GM12878 (cell line): ENCODE data around the gene FERMT3. TPM values are rescaled to one million over a fixed set of nuclear protein-coding genes. Genes with fewer than 3 reads are reported as not detected.

ENCODE experiments used
- CEBPZ ChIP-seq: fragments of 150-350 bp; IDR thresholded peaks from 2 replicates; pipeline ENCODE4 v1.6.1; 2016; ENCODE audit warnings: low read depth, low read length
- CHD4 ChIP-seq: fragments of 200-600 bp; sonication (generic); IDR thresholded peaks from 2 replicates; pipeline ENCODE4 v1.6.1; 2016; ENCODE audit warnings: mild to moderate bottlenecking
- CREB1 ChIP-seq: IDR thresholded peaks from 2 replicates; pipeline ENCODE4 v1.6.1; 2012; ENCODE audit warnings: low read depth, mild to moderate bottlenecking, inconsistent platforms
- CREM ChIP-seq: IDR thresholded peaks from 2 replicates; pipeline ENCODE4 v1.6.1; 2014; ENCODE audit warnings: antibody characterized with exemption, low read depth
- EGR1 ChIP-seq, 2 experiments: IDR thresholded peaks; 1 replicate in 1 of 2; 2 replicates in 1 of 2; pipeline ENCODE4 v1.6.1; 2011 to 2012; ENCODE audit warnings: low read depth in 2 of 2, low read length in 2 of 2, borderline replicate concordance in 1 of 2, mild to moderate bottlenecking in 1 of 2, moderate library complexity in 1 of 2
- IKZF1 ChIP-seq: fragments of 450-650 bp; conservative IDR thresholded peaks from 2 replicates; pipeline ENCODE4 v1.6.1; 2017; ENCODE audit warnings: antibody characterized with exemption, mild to moderate bottlenecking
- KDM1A ChIP-seq: fragments of 200-600 bp; sonication (generic); IDR thresholded peaks from 2 replicates; pipeline ENCODE4 v1.6.1; 2016; ENCODE audit warnings: borderline replicate concordance
- MEF2B ChIP-seq: fragments of 450-650 bp; IDR thresholded peaks from 2 replicates; pipeline ENCODE4 v1.6.1; 2018; ENCODE audit warnings: mild to moderate bottlenecking, moderate library complexity; ENCODE audit not compliant: partially characterized antibody, poor library complexity, severe bottlenecking
- MYC ChIP-seq: IDR thresholded peaks from 2 replicates; pipeline ENCODE4 v1.6.1; 2011; ENCODE audit warnings: mild to moderate bottlenecking, low read length, moderate library complexity, inconsistent platforms; ENCODE audit not compliant: insufficient read depth, insufficient replicate concordance, insufficient read length, severe bottlenecking
- PRDM15 ChIP-seq: fragments of 450-650 bp; formaldehyde crosslinking; IDR thresholded peaks from 2 replicates; pipeline ENCODE4 v1.4.0; 2020; ENCODE audit warnings: mild to moderate bottlenecking, moderate library complexity
- RBBP5 ChIP-seq: fragments of 200-600 bp; sonication (generic); conservative IDR thresholded peaks from 2 replicates; pipeline ENCODE4 v1.6.1; 2016
- TAF1 ChIP-seq: IDR thresholded peaks from 2 replicates; pipeline ENCODE4 v1.6.1; 2011; ENCODE audit warnings: mild to moderate bottlenecking, low read depth, low read length, borderline replicate concordance
- USF2 ChIP-seq: IDR thresholded peaks from 2 replicates; pipeline ENCODE4 v1.6.1; 2011; ENCODE audit warnings: low read depth, low read length, improper control_type of control experiment, borderline replicate concordance
- YBX1 ChIP-seq: fragments of 450-650 bp; IDR thresholded peaks from 2 replicates; pipeline ENCODE4 v1.6.1; 2016; ENCODE audit warnings: antibody characterized with exemption
- ZNF217 ChIP-seq: fragments of 450-650 bp; IDR thresholded peaks from 2 replicates; pipeline ENCODE4 v1.6.1; 2017; ENCODE audit warnings: antibody characterized with exemption, mild to moderate bottlenecking
- ZNF384 ChIP-seq: IDR thresholded peaks from 2 replicates; pipeline ENCODE4 v1.6.1; 2012; ENCODE audit warnings: low read depth, mild to moderate bottlenecking, low read length, improper control_type of control experiment, borderline replicate concordance
- ZNF592 ChIP-seq: fragments of 450-650 bp; IDR thresholded peaks from 2 replicates; pipeline ENCODE4 v1.6.1; 2017; ENCODE audit warnings: mild to moderate bottlenecking, moderate library complexity
- polyA plus RNA-seq, 11 experiments: library from polyadenylated mRNA; depleted of rRNA in 4 of 11; unstranded in 6 of 11; stranded (reverse) in 5 of 11; fragments of >200 nt; fragmentation: Nextera tagmentation in 4 of 11; fragmentation: Illumina TruSeq in 1 of 11; extraction: Ambion mirVana in 4 of 11; extraction: Trizol in 1 of 11; gene quantifications; 1 replicate in 1 of 11; 2 replicates in 10 of 11; pipeline versions ENCODE4 v1.2.1 to v1.2.3, GENCODE V29; 2011 to 2016; ENCODE audit warnings: inconsistent platforms in 2 of 11, missing spikeins in 2 of 11, low read depth in 1 of 11
- total RNA-seq, 4 experiments: library from RNA; depleted of rRNA in 3 of 4; stranded (reverse); fragments of >200 nt in 3 of 4; fragmentation: Illumina TruSeq in 1 of 4; extraction: Trizol in 1 of 4; gene quantifications; 2 replicates each; pipeline versions ENCODE4 v1.2.1 to v1.2.3, GENCODE V29; 2013 to 2021

Gene FERMT3
- total and polyA plus RNA-seq, 10 of the 15 experiments (the other 5 are each of a cell fraction or from before 2014, with no cell fraction given), result 2.0 to 211 (median 114) TPM

GRCh38 chr11:64230171-64230984 lies 23.9 kb downstream of the FERMT3 start, which contains the start of gene DNAJC4 (continued):
- TF ChIP-seq CREB1, result no peak; the same call in none of the 2 replicates
- no peak for TF ChIP-seq CEBPZ
- TF ChIP-seq CHD4, result no peak
- TF ChIP-seq CREM, result peak; percentile 56; the same call in 1 of the 2 replicates
- TF ChIP-seq ZNF592, result no peak
- 0 out of 2 replicates have a peak, but pooled peaks have one; percentile 47 for TF ChIP-seq IKZF1
- TF ChIP-seq RBBP5, result no peak
- TF ChIP-seq PRDM15 (CRISPR knock-in tag), result no peak
- TF ChIP-seq USF2, result no peak
- TF ChIP-seq ZNF384, result peak; percentile 99
- TF ChIP-seq ZNF217, result no peak
- TF ChIP-seq MEF2B, result no peak
- TF ChIP-seq KDM1A, result no peak
- no peak for TF ChIP-seq MYC
- TF ChIP-seq YBX1, result no peak
- 0 out of 2 replicates have a peak, but pooled peaks have one; percentile 21 for TF ChIP-seq TAF1
- TF ChIP-seq EGR1 (IDR thresholded peaks at IDR 0.05; ENCODE audit: borderline replicate concordance in 1 of 2, low read depth in 2 of 2, low read length in 2 of 2), result peak in 1 of 2 experiments; percentile 31; a peak in 1 of 3 replicates
